Ascending aorta (tissue), 2 donors: ENCODE data around the gene CFAP99. TPM values are rescaled to one million over a fixed set of nuclear protein-coding genes. Genes with fewer than 3 reads are reported as not detected.
A peak's percentile ranks its signal among the peaks of the same experiment; 100 is the strongest.

Source experiments
- DNase-seq, 2 donors: peaks; one replicate each; pipeline ENCODE4 v3.0.0-alpha.2; 2019; ENCODE audit warnings: low spot score in 2 of 2
- H3K27ac ChIP-seq, 2 donors: fragments of 200-600 bp; sonication (generic); one replicate each; pipeline ENCODE4 v1.5.1; 2016 to 2017; ENCODE audit warnings: mild to moderate bottlenecking in 1 of 2
- H3K27me3 ChIP-seq: fragments of 200-600 bp; sonication (generic); one replicate; pipeline ENCODE4 v1.5.1; 2017
- H3K36me3 ChIP-seq, 2 donors: fragments of 200-600 bp; sonication (generic); one replicate each; pipeline ENCODE4 v1.5.1; 2016
- H3K4me1 ChIP-seq, 2 donors: fragments of 200-600 bp; sonication (generic); one replicate each; pipeline ENCODE4 v1.5.1; 2016 to 2017; ENCODE audit warnings: mild to moderate bottlenecking in 1 of 2
- H3K4me3 ChIP-seq, 2 donors: fragments of 200-600 bp; sonication (generic); one replicate each; pipeline ENCODE4 v1.5.1; 2016 to 2017; ENCODE audit warnings: mild to moderate bottlenecking in 1 of 2
- H3K9me3 ChIP-seq, 2 donors: fragments of 200-600 bp; sonication (generic); one replicate each; pipeline ENCODE4 v1.5.1; 2016
- CTCF ChIP-seq, 3 experiments: fragments of 200-600 bp in 2 of 3; fragments of 450-650 bp in 1 of 3; sonication (generic) in 2 of 3; IDR thresholded peaks; one replicate each; pipeline ENCODE4 v1.5.1; 2016 to 2019; ENCODE audit warnings: antibody characterized with exemption in 3 of 3, mild to moderate bottlenecking in 1 of 3, moderate library complexity in 1 of 3
- intact Hi-C: fragments of 100-400 bp; cut with DNase I; formaldehyde crosslinking; loops from one replicate; pipeline ENCODE4 v1.15.1; 2023
- total RNA-seq: library from RNA; depleted of rRNA; stranded (reverse); fragments of >200 nt; gene quantifications from one replicate; pipeline ENCODE4 v1.1.0, GENCODE V29; 2016

The CFAP99 gene
- total RNA-seq, 1 donor from 2014 or later: not detected

GRCh38 chr4:2388429-2389182, 30.1 kb upstream of the CFAP99 start:
- no peaks in the 10 kb centered on the region for H3K9me3 ChIP-seq
- peak overlapping the region in 1 of 2 donors; percentile 10 for H3K4me3 ChIP-seq
- TF ChIP-seq CTCF (IDR thresholded peaks at IDR 0.05): no peak
- H3K4me1 ChIP-seq: no peaks in the 10 kb centered on the region
- H3K27me3 ChIP-seq: no peaks in the 10 kb centered on the region
- DNase-seq: no peak
- H3K36me3 ChIP-seq: no peaks in the 10 kb centered on the region
- no peak overlapping the region for H3K27ac ChIP-seq
- intact Hi-C loops: no loop called here

GRCh38 chr4:2389691-2390090, 29.1 kb upstream of the CFAP99 start:
- DNase-seq: no peak
- no peak for TF ChIP-seq CTCF (IDR thresholded peaks at IDR 0.05)
- no peaks in the 10 kb centered on the region for H3K9me3 ChIP-seq

GRCh38 chr4:2390146-2390545, 28.6 kb upstream of the CFAP99 start:
- no peaks in the 10 kb centered on the region for H3K9me3 ChIP-seq
- no peaks in the 10 kb centered on the region for H3K27me3 ChIP-seq
- no peaks in the 10 kb centered on the region for H3K36me3 ChIP-seq
- H3K27ac ChIP-seq: no peak overlapping the region
- intact Hi-C loops: no loop called here
- no peak for DNase-seq
- TF ChIP-seq CTCF (IDR thresholded peaks at IDR 0.05): no peak
- no peaks in the 10 kb centered on the region for H3K4me1 ChIP-seq
- H3K4me3 ChIP-seq: no peak overlapping the region

More at GRCh38 chr4:2389691-2390090, 29.1 kb upstream of the CFAP99 start:
- no peaks in the 10 kb centered on the region for H3K27me3 ChIP-seq
- intact Hi-C loops: no loop called here
- no peak overlapping the region for H3K27ac ChIP-seq
- H3K4me1 ChIP-seq: no peaks in the 10 kb centered on the region
- H3K4me3 ChIP-seq: no peak overlapping the region
- H3K36me3 ChIP-seq: no peaks in the 10 kb centered on the region

- Histone ChIP-seq H3K9me3 (no peaks in the 10 kb centered on the region), H3K27me3 (no peaks in the 10 kb centered on the region), H3K36me3 (no peaks in the 10 kb centered on the region), H3K27ac (no peak overlapping the region), H3K4me1 (no peaks in the 10 kb centered on the region), H3K4me3 (no peak overlapping the region)
- no peak for TF ChIP-seq CTCF (IDR thresholded peaks at IDR 0.05)
- intact Hi-C loops: no loop called here
- DNase-seq: no peak
Observed at GRCh38 chr4:2390784-2391421, 27.9 kb upstream of the CFAP99 start.

- no peaks in the 10 kb centered on the region for H3K36me3 ChIP-seq
- no peak for DNase-seq
- H3K27ac ChIP-seq: no peak overlapping the region
- no peaks in the 10 kb centered on the region for H3K4me1 ChIP-seq
- TF ChIP-seq CTCF (IDR thresholded peaks at IDR 0.05): no peak
- H3K4me3 ChIP-seq: no peak overlapping the region
- intact Hi-C loops: no loop called here
- no peaks in the 10 kb centered on the region for H3K9me3 ChIP-seq
- H3K27me3 ChIP-seq: no peaks in the 10 kb centered on the region
Observed at GRCh38 chr4:2393353-2394270, 25.1 kb upstream of the CFAP99 start.
